Stomach (tissue), 9 donors: Measurements from ENCODE around the gene MS4A8. TPM values are rescaled to one million over a fixed set of nuclear protein-coding genes. Genes with fewer than 3 reads are reported as not detected.
A peak's percentile ranks its signal among the peaks of the same experiment; 100 is the strongest.

Experiments
- DNase-seq, 2 donors: peaks; one replicate each; pipeline versions ENCODE4 v3.0.0 to v3.0.0-alpha.2; 2013 to 2019
- H3K27ac ChIP-seq, 5 donors: fragments of 200-600 bp in 4 of 5; sonication (generic) in 4 of 5; one replicate each; pipeline ENCODE4 v1.5.1; 2013 to 2019; ENCODE audit warnings: mild to moderate bottlenecking in 1 of 5, moderate library complexity in 1 of 5
- H3K27me3 ChIP-seq, 3 donors: fragments of 200-600 bp; sonication (generic); one replicate each; pipeline ENCODE4 v1.5.1; 2017 to 2019; ENCODE audit warnings: mixed run types in 1 of 3
- H3K36me3 ChIP-seq, 4 donors: fragments of 200-600 bp; sonication (generic); 1 replicate in 3 of 4; 2 replicates in 1 of 4; pipeline ENCODE4 v1.5.1; 2016 to 2019
- H3K4me1 ChIP-seq, 4 donors: fragments of 200-600 bp; sonication (generic); one replicate each; pipeline ENCODE4 v1.5.1; 2016 to 2019
- H3K4me3 ChIP-seq, 4 donors: fragments of 200-600 bp; sonication (generic) in 3 of 4; one replicate each; pipeline ENCODE4 v1.5.1; 2016 to 2019; ENCODE audit warnings: mild to moderate bottlenecking in 1 of 4
- H3K9me3 ChIP-seq, 4 donors: fragments of 200-600 bp; sonication (generic); one replicate each; pipeline ENCODE4 v1.5.1; 2016 to 2019
- CTCF ChIP-seq, 7 experiments: fragments of 450-650 bp in 4 of 7; fragments of 200-600 bp in 3 of 7; sonication (generic) in 3 of 7; IDR thresholded peaks; one replicate each; pipeline ENCODE4 v1.5.1; 2016 to 2019; ENCODE audit warnings: antibody characterized with exemption in 7 of 7, control low read depth in 2 of 7, mild to moderate bottlenecking in 1 of 7
- EP300 ChIP-seq: sonication (generic); formaldehyde crosslinking; IDR thresholded peaks from one replicate; pipeline ENCODE4 v1.6.1; 2017; ENCODE audit warnings: antibody characterized with exemption
- POLR2A ChIP-seq, 4 donors: fragments of 450-650 bp; IDR thresholded peaks; one replicate each; pipeline ENCODE4 v1.6.1; 2016; ENCODE audit warnings: antibody characterized with exemption in 4 of 4, control low read depth in 2 of 4, mild to moderate bottlenecking in 1 of 4, moderate library complexity in 1 of 4
- POLR2AphosphoS5 ChIP-seq, 3 donors: sonication (generic); formaldehyde crosslinking; IDR thresholded peaks; one replicate each; pipeline ENCODE4 v1.6.1; 2016; ENCODE audit warnings: antibody characterized with exemption in 3 of 3
- WGBS, 5 donors: extraction: QIAGEN DNeasy Blood & Tissue Kit in 3 of 5; methylation state at CpG; one replicate each; pipeline versions ENCODE4 v1.1.5 to v1.1.7; 2013 to 2018; 5-methylcytosine and 5-hydroxymethylcytosine counted together
- intact Hi-C: fragments of 100-400 bp; cut with DNase I; formaldehyde crosslinking; loops from one replicate; pipeline ENCODE4 v1.15.1; 2023; ENCODE audit warnings: low total_unique reads
- polyA plus RNA-seq, 3 donors: library from polyadenylated mRNA; stranded (reverse); fragments of 200-250 nt; gene quantifications; one replicate each; pipeline ENCODE4 v1.2.3, GENCODE V29; 2013
- total RNA-seq, 5 donors: library from RNA; depleted of rRNA; stranded (reverse); fragments of >200 nt; gene quantifications; one replicate each; pipeline versions ENCODE4 v1.1.0 to v1.2.3, GENCODE V29; 2014 to 2016
- donor health status: healthy with polysubstance abuse.
- donor health status: Bipolar disorder and iron deficiency.
- donor health status: healthy.

MS4A8 gene
- total and polyA plus RNA-seq, 8 donors, result 2.3 to 8.9 (median 5.7) TPM; not detected in 1

- no peaks in the 10 kb centered on the region for H3K27me3 ChIP-seq
- H3K4me1 ChIP-seq, result peaks cover 0 to 18% (median 13%) of the 10 kb centered on the region in 4 donors
- no peaks in the 10 kb centered on the region for H3K36me3 ChIP-seq
- no peak overlapping the region for H3K4me3 ChIP-seq
- DNase-seq, result peak; percentile 40 to 77
- intact Hi-C loops, result no loop called here
- H3K9me3 ChIP-seq, result no peaks in the 10 kb centered on the region
- no peak overlapping the region for H3K27ac ChIP-seq
- WGBS, 5 donors, result 55 to 65% (median 58%) methylated on average over 14 of the region's 14 CpGs
- TF ChIP-seq POLR2A (IDR thresholded peaks at IDR 0.05) (no peak), CTCF (IDR thresholded peaks at IDR 0.05) (peak in 5 of 7 experiments; percentile 17 to 64 (median 41)), POLR2AphosphoS5 (IDR thresholded peaks at IDR 0.05) (no peak), EP300 (no peak)
Observed at GRCh38 chr11:60700689-60701468, 1.5 kb downstream of the MS4A8 start.

GRCh38 chr11:60701469-60701818 is 2.0 kb downstream of the MS4A8 start:
- Histone ChIP-seq H3K27me3 (no peaks in the 10 kb centered on the region), H3K9me3 (no peaks in the 10 kb centered on the region), H3K4me1 (peaks cover 0 to 18% (median 13%) of the 10 kb centered on the region in 4 donors), H3K27ac (no peak overlapping the region), H3K4me3 (no peak overlapping the region), H3K36me3 (no peaks in the 10 kb centered on the region)
- no peak for TF ChIP-seq EP300
- TF ChIP-seq POLR2A (IDR thresholded peaks at IDR 0.05), result no peak
- no peak for TF ChIP-seq POLR2AphosphoS5 (IDR thresholded peaks at IDR 0.05)
- TF ChIP-seq CTCF (IDR thresholded peaks at IDR 0.05), result no peak
- WGBS, 5 donors, result 32 to 69% (median 35%) methylated on average over 4 of the region's 4 CpGs
- no peak for DNase-seq
- intact Hi-C loops, result no loop called here

- H3K36me3 ChIP-seq, result no peaks in the 10 kb centered on the region
- no peaks in the 10 kb centered on the region for H3K9me3 ChIP-seq
- intact Hi-C loops, result no loop called here
- H3K27ac ChIP-seq, result no peak overlapping the region
- H3K4me3 ChIP-seq, result no peak overlapping the region
- H3K4me1 ChIP-seq, result peaks cover 0 to 18% (median 13%) of the 10 kb centered on the region in 4 donors
- DNase-seq, result no peak
- no peaks in the 10 kb centered on the region for H3K27me3 ChIP-seq
- 91 to 94% (median 92%) methylated on average over 12 of the region's 12 CpGs for WGBS, 5 donors
- TF ChIP-seq CTCF (IDR thresholded peaks at IDR 0.05), result no peak
- no peak for TF ChIP-seq POLR2AphosphoS5 (IDR thresholded peaks at IDR 0.05)
- TF ChIP-seq EP300, result no peak
- no peak for TF ChIP-seq POLR2A (IDR thresholded peaks at IDR 0.05)
Observed at GRCh38 chr11:60703374-60703773, 4.0 kb downstream of the MS4A8 start.

GRCh38 chr11:60705895-60706294 is 6.5 kb downstream of the MS4A8 start:
- Histone ChIP-seq H3K4me3 (no peak overlapping the region), H3K4me1 (peaks cover 0 to 10% (median 5%) of the 10 kb centered on the region in 4 donors), H3K9me3 (no peaks in the 10 kb centered on the region), H3K36me3 (no peaks in the 10 kb centered on the region), H3K27ac (no peak overlapping the region), H3K27me3 (no peaks in the 10 kb centered on the region)
- WGBS, 5 donors, result 81 to 91% (median 88%) methylated on average over 5 of the region's 5 CpGs
- intact Hi-C loops, result no loop called here
- DNase-seq, result no peak
- TF ChIP-seq EP300 (no peak), POLR2AphosphoS5 (IDR thresholded peaks at IDR 0.05) (no peak), POLR2A (IDR thresholded peaks at IDR 0.05) (no peak), CTCF (IDR thresholded peaks at IDR 0.05) (no peak)
